Measurements from ENCODE around the gene LIM2. TPM values are rescaled to one million over a fixed set of nuclear protein-coding genes. Genes with fewer than 3 reads are reported as not detected.
"Not testable (repeated sequence)": the region's sequence is repeated elsewhere in the genome, so short reads cannot be mapped to it uniquely, and the experiment has no call there.

Gene LIM2
- total RNA-seq, 4 donors from 2014 or later: not detected

- ATAC-seq (no peak), DNase-seq (no peak)
- TF ChIP-seq CTCF (IDR thresholded peaks at IDR 0.05 in 4 of 5, conservative IDR thresholded peaks at IDR 0.05 in 1 of 5): no peak
- TF ChIP-seq POLR2A (IDR thresholded peaks at IDR 0.05): no peak
- in situ Hi-C loops (cut with MboI; ENCODE audit: low sequenced_read_pairs in 4 of 4): no loop called here
- no peak overlapping the region for H3K4me3 ChIP-seq
- no peaks in the 10 kb centered on the region for H3K36me3 ChIP-seq
- H3K27ac ChIP-seq: no peak overlapping the region
- H3K4me1 ChIP-seq: no peaks in the 10 kb centered on the region
- intact Hi-C loops (cut with DNase I; ENCODE audit: low total_unique reads): no loop called here
- peaks cover 0 to 12% (median 10%) of the 10 kb centered on the region in 3 donors for H3K27me3 ChIP-seq
- H3K9me3 ChIP-seq: no peaks in the 10 kb centered on the region
Measured at GRCh38 chr19:51417810-51418157, 30.0 kb upstream of the LIM2 start.

GRCh38 chr19:51417107-51417809 lies 29.5 kb upstream of the LIM2 start, which contains the start of gene SIGLEC10:
Gene SIGLEC10 (minus strand): TSS chr19:51417642. CDS start chr19:51417581, 61 bp downstream.
- in situ Hi-C loops (cut with MboI; ENCODE audit: low sequenced_read_pairs in 4 of 4): no loop called here
- no peak for DNase-seq
- H3K27ac ChIP-seq: no peak within 1 kb of the TSS
- no peaks in the 10 kb centered on the region for H3K36me3 ChIP-seq
- H3K4me3 ChIP-seq: no peak within 1 kb of the TSS
- no peaks in the 10 kb centered on the region for H3K4me1 ChIP-seq
- no peak for ATAC-seq
- intact Hi-C loops (cut with DNase I; ENCODE audit: low total_unique reads): no loop called here
- peaks cover 0 to 12% (median 10%) of the 10 kb centered on the region in 3 donors for H3K27me3 ChIP-seq
- TF ChIP-seq POLR2A (IDR thresholded peaks at IDR 0.05): no peak
- TF ChIP-seq CTCF (IDR thresholded peaks at IDR 0.05 in 4 of 5, conservative IDR thresholded peaks at IDR 0.05 in 1 of 5): no peak
- no peaks in the 10 kb centered on the region for H3K9me3 ChIP-seq

GRCh38 chr19:51416422-51416821 lies 28.6 kb upstream of the LIM2 start:
- H3K27me3 ChIP-seq; H3K4me1 ChIP-seq; H3K36me3 ChIP-seq; H3K9me3 ChIP-seq; H3K4me3 ChIP-seq; DNase-seq; intact Hi-C loops (cut with DNase I; ENCODE audit: low total_unique reads); in situ Hi-C loops (cut with MboI; ENCODE audit: low sequenced_read_pairs in 4 of 4); H3K27ac ChIP-seq; ATAC-seq: not testable (repeated sequence)

GRCh38 chr19:51415187-51415586 lies 27.4 kb upstream of the LIM2 start:
- H3K27ac ChIP-seq: no peak overlapping the region
- DNase-seq: no peak
- H3K9me3 ChIP-seq: no peaks in the 10 kb centered on the region
- no peak overlapping the region for H3K4me3 ChIP-seq
- H3K36me3 ChIP-seq: no peaks in the 10 kb centered on the region
- ATAC-seq: no peak
- no peak for TF ChIP-seq POLR2A (IDR thresholded peaks at IDR 0.05)
- TF ChIP-seq CTCF (IDR thresholded peaks at IDR 0.05 in 4 of 5, conservative IDR thresholded peaks at IDR 0.05 in 1 of 5): no peak
- in situ Hi-C loops (cut with MboI; ENCODE audit: low sequenced_read_pairs in 4 of 4) (no loop called here), intact Hi-C loops (cut with DNase I; ENCODE audit: low total_unique reads) (no loop called here)
- no peaks in the 10 kb centered on the region for H3K27me3 ChIP-seq
- H3K4me1 ChIP-seq: no peaks in the 10 kb centered on the region

GRCh38 chr19:51410950-51411748 lies 23.4 kb upstream of the LIM2 start:
- Histone ChIP-seq H3K4me3 (no peak overlapping the region), H3K27me3 (no peaks in the 10 kb centered on the region), H3K27ac (no peak overlapping the region), H3K9me3 (no peaks in the 10 kb centered on the region), H3K4me1 (no peaks in the 10 kb centered on the region), H3K36me3 (no peaks in the 10 kb centered on the region)
- intact Hi-C loops (cut with DNase I; ENCODE audit: low total_unique reads) (no loop called here), in situ Hi-C loops (cut with MboI; ENCODE audit: low sequenced_read_pairs in 4 of 4) (no loop called here)
- no peak for ATAC-seq
- TF ChIP-seq POLR2A (IDR thresholded peaks at IDR 0.05) (no peak), CTCF (IDR thresholded peaks at IDR 0.05 in 4 of 5, conservative IDR thresholded peaks at IDR 0.05 in 1 of 5) (no peak)
- no peak for DNase-seq
